Pericardium fibroblast (primary cell): ENCODE measurements around the gene PAGE3. TPM values are rescaled to one million over a fixed set of nuclear protein-coding genes. Genes with fewer than 3 reads are reported as not detected.

Source experiments
- total RNA-seq: library from RNA; depleted of rRNA; stranded (reverse); fragments of >200 nt; gene quantifications from 2 replicates; pipeline ENCODE4 v1.2.3, GENCODE V29; 2015

PAGE3 gene, protein sequence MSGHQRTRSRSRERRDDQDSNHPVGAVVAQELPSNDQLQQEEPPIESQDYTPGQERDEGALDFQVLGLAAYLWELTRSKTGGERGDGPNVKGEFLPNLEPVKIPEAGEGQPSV
- not detected in 2 replicates for total RNA-seq

DNA sequence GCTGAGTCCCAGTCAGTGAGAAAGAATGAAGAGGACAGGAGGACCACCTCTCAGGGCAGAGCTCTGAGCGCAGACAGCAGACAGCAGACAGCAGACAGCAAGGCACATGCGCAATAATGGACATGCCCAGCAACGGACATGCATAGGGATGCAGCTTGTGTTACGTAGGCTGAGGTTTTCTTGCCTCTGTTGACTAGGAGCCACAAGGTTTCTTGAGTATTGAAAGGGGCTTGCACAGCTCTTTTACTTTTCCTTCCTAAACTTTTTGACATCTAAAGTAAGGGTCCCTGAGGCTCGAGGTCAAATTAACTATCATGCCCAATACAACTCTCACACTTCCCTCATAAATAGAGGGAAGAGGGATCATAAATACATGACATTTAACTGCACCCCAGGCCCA is at the start of gene PAGE3:
Gene PAGE3, minus strand, starts transcription at position 101 of the 400 bp plus-strand sequence. CDS start 1,013 bp downstream, outside the sequence.

DNA sequence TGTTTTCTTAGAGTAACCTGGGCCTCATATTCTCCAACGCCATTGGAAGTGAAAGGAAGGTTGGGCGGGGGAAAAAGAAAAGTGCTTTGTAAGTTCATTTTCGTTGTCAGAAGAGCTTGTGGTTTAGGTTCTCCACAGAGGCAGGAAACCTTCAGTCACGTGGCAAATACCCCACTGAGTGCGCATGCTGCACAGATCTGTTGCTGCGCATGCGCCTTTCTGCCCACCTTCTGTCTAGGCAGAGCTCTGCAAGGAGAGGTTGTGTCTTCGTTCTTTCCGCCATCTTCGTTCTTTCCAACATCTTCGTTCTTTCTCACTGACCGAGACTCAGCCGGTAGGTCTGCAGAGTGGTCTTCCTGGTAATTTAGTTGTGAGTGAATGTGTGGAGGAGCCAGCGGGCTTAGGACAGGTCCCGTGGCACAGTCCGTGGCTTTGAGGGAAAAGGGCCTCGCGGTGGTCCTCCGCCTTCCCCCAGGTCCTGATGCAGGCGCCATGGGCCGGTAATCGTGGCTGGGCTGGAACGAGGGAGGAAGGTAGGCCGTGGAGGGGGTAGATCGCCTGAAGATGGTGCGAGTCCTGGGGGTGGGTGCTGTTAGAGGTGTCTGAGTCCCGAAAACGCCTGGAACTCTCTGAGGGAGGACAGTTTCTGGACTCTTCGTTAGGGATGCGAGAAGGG is 44.5 kb downstream of the PAGE3 start, which contains the start of gene PAGE5:
Gene PAGE5, plus strand, starts transcription at position 228 of the 676 bp plus-strand sequence. CDS start 1,037 bp downstream, outside the sequence.

Other genes starting within 250 kb of the PAGE3 start
- gene ALAS2, start 233.9 kb downstream of the PAGE3 start, total RNA-seq, result not detected in 2 replicates
- gene PAGE2B, start 189.9 kb downstream of the PAGE3 start, total RNA-seq, result not detected in 2 replicates
- gene PAGE2, start 175.9 kb downstream of the PAGE3 start, total RNA-seq, result not detected in 2 replicates
- not detected in 2 replicates for gene PAGE5, start 44.6 kb downstream of the PAGE3 start, total RNA-seq
- gene MAGEH1, start 187.2 kb upstream of the PAGE3 start, total RNA-seq, result 29.7 and 32.7 TPM in 2 replicates
- 0.70 and 4.3 TPM in 2 replicates for gene USP51, start 224.9 kb upstream of the PAGE3 start, total RNA-seq